Stimulated activated naive B cell treated with anti-CD40 and anti-IgM and Interleukin-4, amounts not matched to agents 10 μg/mL and 1 μg/mL and 100 μg/mL, for 72 hours (primary cell): Measurements from ENCODE around the gene ZCCHC4.
"Not testable (repeated sequence)": the region's sequence is repeated elsewhere in the genome, so short reads cannot be mapped to it uniquely, and the experiment has no call there.

Experiments used
- ATAC-seq, 2 donors: fragments of 150-1000 bp; cut with Tn5 transposase; replicated peaks; 2 replicates each; pipeline ENCODE4 v1.10.0; 2021; ENCODE audit warnings: moderate library complexity in 1 of 2
- DNase-seq: peaks from one replicate; pipeline ENCODE4 v3.0.0; 2021
- H3K27ac Mint-ChIP-seq: one replicate; pipeline ENCODE4 v1.8.0; 2022; ENCODE audit warnings: mild to moderate bottlenecking, mixed read lengths
- H3K27me3 Mint-ChIP-seq, 2 donors: one replicate each; pipeline ENCODE4 v1.8.0; 2022; ENCODE audit warnings: mixed read lengths in 2 of 2
- H3K36me3 Mint-ChIP-seq, 2 donors: one replicate each; pipeline ENCODE4 v1.8.0; 2022; ENCODE audit warnings: mixed read lengths in 2 of 2, mild to moderate bottlenecking in 1 of 2
- H3K4me1 Mint-ChIP-seq, 2 donors: one replicate each; pipeline ENCODE4 v1.8.0; 2022; ENCODE audit warnings: mixed read lengths in 2 of 2, mild to moderate bottlenecking in 1 of 2
- H3K4me3 Mint-ChIP-seq, 2 donors: one replicate each; pipeline ENCODE4 v1.8.0; 2022; ENCODE audit warnings: mild to moderate bottlenecking in 2 of 2, mixed read lengths in 2 of 2, moderate library complexity in 1 of 2
- H3K9me3 Mint-ChIP-seq, 2 donors: one replicate each; pipeline ENCODE4 v1.8.0; 2022; ENCODE audit warnings: mixed read lengths in 2 of 2, mild to moderate bottlenecking in 1 of 2

Gene ZCCHC4

DNA sequence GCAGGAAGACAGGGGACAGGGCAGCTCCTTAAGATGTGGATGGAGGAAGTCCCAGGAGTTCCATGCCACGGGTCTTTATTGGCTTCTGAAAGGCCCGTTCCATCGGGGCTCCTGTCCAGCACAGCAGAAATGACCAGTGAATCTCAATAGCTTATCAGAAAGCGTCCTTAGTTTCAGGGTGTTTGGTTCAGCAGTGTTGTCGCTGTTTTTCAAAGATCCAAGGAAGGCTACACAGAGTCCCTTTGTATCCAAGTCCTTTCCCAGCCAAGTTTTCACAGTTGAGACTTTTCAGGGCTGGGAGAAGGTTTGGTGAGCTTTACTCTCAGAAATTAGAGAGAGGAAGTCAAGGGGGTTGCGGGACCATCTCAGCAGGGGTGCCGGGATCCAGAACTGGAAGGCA, 5.0 kb upstream of the ZCCHC4 start:
- no peak overlapping the region for H3K4me3 Mint-ChIP-seq
- peaks cover 0 to 5% of the 10 kb centered on the region in 2 donors for H3K9me3 Mint-ChIP-seq
- peaks cover 0 to under 1% of the 10 kb centered on the region in 2 donors for H3K36me3 Mint-ChIP-seq
- DNase-seq: no peak
- H3K27me3 Mint-ChIP-seq: peaks cover 0 to 6% of the 10 kb centered on the region in 2 donors
- peaks cover 11 to 33% of the 10 kb centered on the region in 2 donors for H3K4me1 Mint-ChIP-seq
- H3K27ac Mint-ChIP-seq: no peak overlapping the region
- ATAC-seq: no peak

DNA sequence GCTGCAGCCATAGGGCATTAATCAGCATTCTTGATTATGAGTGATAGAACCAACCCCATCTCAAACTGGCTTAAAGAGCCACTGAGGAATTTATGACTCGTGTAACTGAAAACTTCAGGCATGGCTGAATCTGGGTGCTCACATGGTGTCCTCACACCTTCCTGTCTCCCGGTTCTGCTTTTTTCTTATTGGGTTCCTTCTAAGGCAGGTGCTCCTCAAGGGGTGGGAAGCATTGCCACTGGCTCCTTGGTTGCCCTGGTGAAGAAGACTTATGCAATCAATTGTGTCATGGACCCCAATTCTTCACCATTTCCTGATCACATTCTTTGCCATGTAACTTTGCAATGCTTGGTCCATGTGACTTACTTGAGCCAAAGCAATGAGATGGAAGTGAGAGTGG, 4.3 kb upstream of the ZCCHC4 start:
- Mint-ChIP-seq H3K36me3 (peaks cover 0 to 3% of the 10 kb centered on the region in 2 donors), H3K4me3 (no peak overlapping the region), H3K9me3 (peaks cover 0 to 5% of the 10 kb centered on the region in 2 donors), H3K27ac (no peak overlapping the region), H3K4me1 (peaks cover 13 to 35% of the 10 kb centered on the region in 2 donors), H3K27me3 (peaks cover 0 to 3% of the 10 kb centered on the region in 2 donors)
- DNase-seq: no peak
- peak in 1 of 2 donors; percentile 17 for ATAC-seq

DNA sequence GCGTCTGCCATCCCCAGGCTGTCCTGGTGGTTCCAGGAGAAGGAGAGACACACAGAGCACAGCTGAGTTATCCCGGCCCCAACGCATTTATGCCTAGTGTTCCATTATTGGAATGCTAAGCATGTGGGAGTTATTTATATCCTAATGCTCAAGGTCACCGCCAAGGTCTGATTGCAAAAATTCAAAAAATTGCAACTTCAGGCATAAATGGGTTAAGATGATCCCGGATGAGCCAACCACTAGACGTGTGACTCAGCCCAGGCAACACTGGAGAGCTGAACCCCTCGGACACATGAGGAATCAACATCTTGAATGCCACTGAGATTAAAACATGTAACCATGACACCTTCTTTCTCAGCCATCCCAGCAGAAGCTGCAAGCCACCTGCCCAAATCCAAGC, 3.8 kb upstream of the ZCCHC4 start:
- H3K27ac Mint-ChIP-seq: no peak overlapping the region
- H3K4me3 Mint-ChIP-seq: no peak overlapping the region
- peaks cover 0 to 3% of the 10 kb centered on the region in 2 donors for H3K36me3 Mint-ChIP-seq
- ATAC-seq (no peak), DNase-seq (no peak)
- no peaks in the 10 kb centered on the region for H3K27me3 Mint-ChIP-seq
- peaks cover 15 to 40% of the 10 kb centered on the region in 2 donors for H3K4me1 Mint-ChIP-seq
- H3K9me3 Mint-ChIP-seq: peaks cover 0 to 5% of the 10 kb centered on the region in 2 donors

DNA sequence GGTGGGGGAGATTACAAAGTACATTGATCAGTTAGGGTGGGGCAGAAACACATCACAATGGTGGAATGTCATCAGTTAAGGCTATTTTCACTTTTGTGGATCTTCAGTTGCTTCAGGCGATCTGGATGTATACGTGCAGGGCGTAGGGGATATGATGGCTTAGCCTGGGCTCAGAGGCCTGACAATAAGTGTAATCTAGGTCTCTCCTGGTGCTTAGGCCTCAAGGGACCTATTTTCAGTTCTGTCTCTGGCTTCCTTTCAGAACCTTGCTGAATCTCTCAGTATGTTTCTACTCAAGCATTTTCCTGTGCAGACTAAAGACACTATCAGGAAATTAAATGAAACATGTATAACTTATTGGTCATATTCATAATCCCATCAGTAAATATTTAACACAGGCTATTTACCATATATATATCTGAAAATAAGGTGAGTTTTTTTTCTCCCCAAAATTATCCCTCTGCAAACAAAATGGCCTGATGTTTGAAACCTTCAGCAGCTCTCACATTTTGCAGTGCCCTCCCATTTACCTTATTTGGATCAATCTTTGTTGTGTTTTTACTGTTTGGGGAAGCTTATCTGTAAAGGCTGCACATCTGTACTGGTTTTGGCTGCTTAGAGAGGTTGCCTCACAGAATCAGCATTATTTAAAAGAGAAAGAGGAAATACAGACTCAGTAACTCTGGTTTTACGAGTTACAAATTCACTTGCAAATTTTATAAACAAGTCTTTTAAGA, 2.3 kb upstream of the ZCCHC4 start:
- ATAC-seq (peak; percentile 30 to 33), DNase-seq (no peak)
- no peaks in the 10 kb centered on the region for H3K27me3 Mint-ChIP-seq
- H3K4me3 Mint-ChIP-seq: peak overlapping the region; percentile 46 to 68
- H3K27ac Mint-ChIP-seq: peak overlapping the region; percentile 92
- H3K4me1 Mint-ChIP-seq: peaks cover 15 to 41% of the 10 kb centered on the region in 2 donors
- H3K36me3 Mint-ChIP-seq: peaks cover 0 to 6% of the 10 kb centered on the region in 2 donors
- peaks cover 0 to 5% of the 10 kb centered on the region in 2 donors for H3K9me3 Mint-ChIP-seq

DNA sequence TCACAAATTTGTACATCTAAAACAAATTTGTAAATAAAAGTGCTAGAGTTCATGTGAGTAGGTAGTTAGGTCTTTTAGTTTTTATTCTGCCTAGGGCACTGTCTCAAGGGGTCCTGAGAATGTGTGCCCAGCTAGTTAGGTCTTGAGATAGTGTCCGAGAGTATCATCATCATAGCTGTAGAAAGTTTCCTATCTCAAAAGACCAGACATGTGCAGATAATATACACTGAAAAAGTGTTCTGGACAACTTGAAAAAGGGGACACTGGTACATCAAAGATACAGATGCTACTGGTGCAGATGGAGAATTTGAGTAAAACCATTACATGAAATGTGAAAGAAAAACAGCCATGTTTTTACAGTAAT, 1.8 kb upstream of the ZCCHC4 start:
- DNase-seq (no peak), ATAC-seq (no peak)
- H3K9me3 Mint-ChIP-seq: peaks cover 0 to 5% of the 10 kb centered on the region in 2 donors
- H3K27ac Mint-ChIP-seq: peak overlapping the region; percentile 92
- peaks cover 17 to 41% of the 10 kb centered on the region in 2 donors for H3K4me1 Mint-ChIP-seq
- H3K36me3 Mint-ChIP-seq: peaks cover 2 to 11% of the 10 kb centered on the region in 2 donors
- peak overlapping the region; percentile 46 to 68 for H3K4me3 Mint-ChIP-seq
- H3K27me3 Mint-ChIP-seq: no peaks in the 10 kb centered on the region

DNA sequence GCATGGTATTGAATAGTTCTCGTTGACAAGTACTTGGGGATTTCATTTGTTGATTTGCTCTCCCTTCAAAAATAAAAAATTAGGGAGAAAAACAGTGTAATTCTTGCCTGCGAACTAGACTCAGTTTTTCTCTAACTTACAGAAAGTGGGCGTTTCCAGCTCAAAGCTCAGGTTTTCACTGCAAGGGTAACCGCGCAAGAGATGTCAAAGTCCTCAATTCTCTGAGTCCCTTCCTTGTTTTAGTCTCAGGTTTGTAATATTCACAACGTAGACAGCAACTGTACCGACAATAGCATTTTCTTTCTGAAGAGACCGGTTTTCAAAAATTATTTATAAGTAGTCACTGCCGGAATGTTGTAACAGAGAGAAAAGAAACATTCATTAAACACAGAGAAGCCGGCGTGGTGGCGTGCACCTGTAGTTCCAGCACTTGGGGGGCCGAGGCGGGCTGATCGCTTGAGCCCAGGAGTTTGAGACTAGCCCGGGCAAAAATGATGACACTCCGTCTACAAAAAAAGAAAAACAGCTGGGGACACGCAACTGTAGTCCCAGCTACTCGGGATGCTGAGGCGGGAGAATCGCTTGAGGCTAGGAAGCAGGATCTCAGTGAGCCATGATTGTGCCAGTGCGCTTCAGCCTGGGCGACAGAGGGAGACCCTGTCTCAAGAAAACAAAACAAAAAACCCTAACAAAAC, 774 bp downstream of the ZCCHC4 start:
- DNase-seq (no peak), ATAC-seq (no peak)
- no peaks in the 10 kb centered on the region for H3K27me3 Mint-ChIP-seq
- H3K4me1 Mint-ChIP-seq: peaks cover 15 to 42% of the 10 kb centered on the region in 2 donors
- H3K4me3 Mint-ChIP-seq: peak overlapping the region; percentile 91 to 100
- H3K9me3 Mint-ChIP-seq: peaks cover 0 to 3% of the 10 kb centered on the region in 2 donors
- H3K36me3 Mint-ChIP-seq: peaks cover 12 to 28% of the 10 kb centered on the region in 2 donors
- peak overlapping the region; percentile 99 for H3K27ac Mint-ChIP-seq

DNA sequence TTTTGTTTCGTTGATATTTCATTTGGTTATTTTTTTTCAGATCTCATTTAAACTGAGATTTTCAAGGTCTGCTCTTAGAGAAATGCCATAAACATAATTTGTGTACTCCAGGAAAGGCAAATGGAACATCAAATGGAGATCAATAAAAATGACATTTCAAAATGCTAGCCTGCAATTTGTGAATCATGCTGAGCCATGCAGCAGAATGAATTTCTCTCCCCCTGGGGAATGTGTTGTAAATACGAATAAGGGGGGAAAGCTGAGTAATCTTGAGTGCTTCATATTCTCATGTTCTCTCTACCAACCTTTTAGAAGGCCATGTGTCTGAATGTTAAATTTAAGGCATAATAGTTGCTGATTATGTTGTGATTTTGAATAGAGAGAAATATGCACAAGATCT, 7.8 kb downstream of the ZCCHC4 start:
- H3K4me3 Mint-ChIP-seq: no peak overlapping the region
- H3K9me3 Mint-ChIP-seq: no peaks in the 10 kb centered on the region
- H3K36me3 Mint-ChIP-seq: peaks cover 21 to 35% of the 10 kb centered on the region in 2 donors
- no peaks in the 10 kb centered on the region for H3K27me3 Mint-ChIP-seq
- DNase-seq (no peak), ATAC-seq (no peak)
- H3K4me1 Mint-ChIP-seq: peaks cover 9 to 21% of the 10 kb centered on the region in 2 donors
- H3K27ac Mint-ChIP-seq: no peak overlapping the region

DNA sequence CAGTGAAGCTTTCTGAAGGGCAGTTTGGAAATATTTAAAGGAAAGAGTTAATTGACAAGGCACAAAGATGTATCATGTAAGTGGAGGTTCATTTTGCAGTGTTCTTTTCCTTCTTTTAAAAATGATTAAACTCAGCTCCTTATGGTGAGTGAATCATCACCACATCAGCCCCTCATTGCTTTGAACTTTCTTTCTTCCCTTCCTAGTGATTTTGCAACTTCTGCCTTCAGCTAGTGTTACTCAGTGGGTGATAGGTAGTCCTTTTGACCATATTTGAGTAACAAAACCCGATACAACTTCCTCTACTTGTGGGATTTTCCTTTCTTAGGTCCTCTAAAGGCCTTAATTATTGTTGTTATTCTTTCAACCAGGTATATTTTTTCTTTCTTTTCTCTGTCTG, 8.2 kb downstream of the ZCCHC4 start:
- H3K4me1 Mint-ChIP-seq: peaks cover 8 to 21% of the 10 kb centered on the region in 2 donors
- H3K27me3 Mint-ChIP-seq: no peaks in the 10 kb centered on the region
- ATAC-seq (peak; percentile 52 to 63), DNase-seq (no peak)
- no peak overlapping the region for H3K4me3 Mint-ChIP-seq
- H3K9me3 Mint-ChIP-seq: no peaks in the 10 kb centered on the region
- peaks cover 21 to 33% of the 10 kb centered on the region in 2 donors for H3K36me3 Mint-ChIP-seq
- H3K27ac Mint-ChIP-seq: no peak overlapping the region

DNA sequence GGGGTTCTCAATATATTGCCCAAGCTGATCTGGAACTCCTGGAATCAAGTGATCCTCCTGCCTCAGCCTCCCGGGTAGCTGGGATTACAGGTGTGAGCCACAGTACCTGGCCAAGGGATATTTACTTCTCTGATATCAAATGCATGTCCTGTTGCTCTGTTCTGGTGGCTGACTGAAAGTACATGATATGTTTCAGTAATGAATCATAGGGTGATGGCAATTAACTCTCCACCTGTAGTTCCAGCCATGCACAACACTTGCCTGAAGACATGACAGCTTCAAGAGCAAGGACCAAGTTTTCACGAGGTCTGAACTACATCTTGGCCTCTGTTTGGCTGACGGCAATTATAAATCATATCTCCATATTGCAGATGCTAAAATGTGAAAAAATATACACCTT, 9.1 kb downstream of the ZCCHC4 start:
- H3K4me3 Mint-ChIP-seq: no peak overlapping the region
- peaks cover 19 to 32% of the 10 kb centered on the region in 2 donors for H3K36me3 Mint-ChIP-seq
- H3K27ac Mint-ChIP-seq: no peak overlapping the region
- no peaks in the 10 kb centered on the region for H3K27me3 Mint-ChIP-seq
- ATAC-seq (no peak), DNase-seq (no peak)
- H3K9me3 Mint-ChIP-seq: no peaks in the 10 kb centered on the region
- H3K4me1 Mint-ChIP-seq: peaks cover 8 to 23% of the 10 kb centered on the region in 2 donors

DNA sequence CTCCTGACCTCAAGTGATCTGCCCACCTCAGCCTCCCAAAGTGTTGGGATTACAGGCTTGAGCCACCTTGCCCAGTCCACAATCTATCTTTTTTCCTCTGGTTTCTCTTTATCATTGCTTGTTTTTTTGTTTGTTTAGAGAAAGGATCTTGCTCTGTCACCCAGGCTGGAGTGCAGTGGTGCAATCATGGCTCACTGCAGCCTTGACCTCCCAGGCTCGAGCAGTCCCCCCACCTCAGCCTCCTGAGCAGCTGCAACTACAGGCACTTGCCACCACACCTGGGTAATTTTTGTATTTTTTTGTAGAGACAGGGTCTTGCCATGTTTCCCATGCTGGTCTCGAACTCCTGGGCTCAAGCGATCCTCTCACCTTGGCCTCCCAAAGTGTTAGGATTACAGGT, 15.9 kb downstream of the ZCCHC4 start:
- not testable (repeated sequence) for H3K9me3 Mint-ChIP-seq, ATAC-seq, H3K27me3 Mint-ChIP-seq, H3K27ac Mint-ChIP-seq, H3K4me3 Mint-ChIP-seq, DNase-seq
- H3K36me3 Mint-ChIP-seq: peaks cover 8 to 36% of the 10 kb centered on the region in 2 donors
- H3K4me1 Mint-ChIP-seq: peaks cover 10 to 22% of the 10 kb centered on the region in 2 donors

DNA sequence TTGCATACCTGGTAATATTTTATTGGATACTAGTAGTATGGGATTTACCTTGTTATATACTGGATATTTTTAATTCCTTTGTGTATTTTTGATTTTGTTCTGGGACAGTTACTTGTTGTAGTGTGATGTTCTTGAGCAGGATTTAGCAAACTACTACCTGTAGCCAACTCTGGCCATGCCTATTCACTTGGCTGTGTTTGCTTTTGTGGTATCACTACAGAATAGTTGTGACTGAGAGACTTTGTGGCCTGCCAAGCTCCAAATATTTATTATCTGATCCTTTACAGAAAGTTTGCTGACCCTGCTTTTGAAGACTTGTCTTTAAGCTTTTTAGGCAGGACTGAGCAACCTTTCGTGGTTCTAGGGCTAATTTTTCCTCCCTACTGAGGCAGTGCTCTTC, 17.8 kb downstream of the ZCCHC4 start:
- DNase-seq (no peak), ATAC-seq (no peak)
- no peak overlapping the region for H3K27ac Mint-ChIP-seq
- peaks cover 10 to 22% of the 10 kb centered on the region in 2 donors for H3K4me1 Mint-ChIP-seq
- H3K4me3 Mint-ChIP-seq: no peak overlapping the region
- H3K27me3 Mint-ChIP-seq: no peaks in the 10 kb centered on the region
- H3K36me3 Mint-ChIP-seq: peaks cover 10 to 36% of the 10 kb centered on the region in 2 donors
- no peaks in the 10 kb centered on the region for H3K9me3 Mint-ChIP-seq

DNA sequence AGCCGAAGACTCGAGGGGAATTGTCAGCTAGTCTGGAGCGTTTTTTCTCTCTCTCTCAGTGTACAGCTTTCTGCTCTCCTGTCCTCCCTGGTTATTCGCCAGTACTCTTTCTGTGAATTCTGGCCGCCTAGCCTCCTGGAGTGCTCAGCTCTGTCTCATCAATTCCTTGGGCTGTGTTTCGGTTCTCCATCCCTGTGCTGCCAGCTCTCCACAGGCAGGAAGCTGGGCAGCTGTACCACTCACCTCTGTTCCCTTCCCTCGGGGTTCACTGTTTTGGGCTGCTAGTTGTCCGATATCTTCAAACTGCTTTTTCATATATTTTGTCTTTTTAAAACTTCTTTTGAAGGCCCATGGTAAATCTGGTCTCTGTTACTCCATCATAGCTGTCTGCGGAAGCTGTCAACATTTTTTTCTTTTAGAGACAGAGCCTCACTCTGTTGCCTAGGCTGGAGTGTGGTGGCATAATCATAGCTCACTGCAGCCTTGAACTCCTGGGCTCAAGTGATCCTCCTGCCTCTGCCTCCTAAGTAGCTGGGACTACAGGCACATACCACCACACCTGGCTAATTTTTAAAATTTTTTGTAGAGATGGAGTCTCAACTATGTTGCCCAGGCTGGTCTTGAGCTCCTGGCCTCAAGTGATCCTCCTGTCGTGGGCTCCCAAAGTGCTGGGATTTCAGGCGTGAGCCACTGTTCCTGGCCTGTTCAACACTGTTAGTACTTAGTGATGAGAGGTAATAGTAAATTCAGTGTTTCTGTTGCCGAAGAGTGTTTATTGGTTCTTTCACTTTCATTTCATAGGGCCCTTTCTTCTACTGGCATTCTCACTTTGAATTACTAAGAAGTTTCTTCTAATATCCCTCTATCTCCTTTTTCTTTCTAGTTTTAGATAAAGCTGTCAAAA, 18.6 kb downstream of the ZCCHC4 start:
- H3K27me3 Mint-ChIP-seq: no peaks in the 10 kb centered on the region
- H3K27ac Mint-ChIP-seq: peak overlapping the region; percentile 88
- H3K9me3 Mint-ChIP-seq: no peaks in the 10 kb centered on the region
- peak overlapping the region; percentile 67 to 77 for H3K4me3 Mint-ChIP-seq
- DNase-seq (no peak), ATAC-seq (peak; percentile 33 to 45)
- peaks cover 10 to 19% of the 10 kb centered on the region in 2 donors for H3K4me1 Mint-ChIP-seq
- H3K36me3 Mint-ChIP-seq: peaks cover 7 to 31% of the 10 kb centered on the region in 2 donors

DNA sequence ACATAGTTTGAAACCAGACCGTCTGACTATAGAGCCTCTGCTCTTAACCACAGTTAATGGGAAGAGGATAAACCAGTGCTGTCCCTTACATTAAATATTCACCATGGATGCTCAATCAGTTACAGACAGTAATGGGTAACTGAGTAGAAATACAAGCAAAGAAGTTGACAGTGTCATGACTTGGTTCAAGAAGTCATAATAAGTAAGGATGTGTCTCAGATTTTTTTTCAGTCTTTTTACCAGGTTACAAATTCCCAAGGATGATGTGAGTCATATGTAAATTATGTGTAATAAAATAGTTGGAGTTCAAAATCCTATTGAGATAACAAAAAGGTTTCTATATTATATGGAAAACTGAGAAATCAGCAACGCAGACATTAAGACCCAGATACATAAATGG, 31.1 kb downstream of the ZCCHC4 start:
- Mint-ChIP-seq H3K27me3 (no peaks in the 10 kb centered on the region), H3K4me1 (peaks cover 4 to 13% of the 10 kb centered on the region in 2 donors), H3K36me3 (peaks cover 4 to 31% of the 10 kb centered on the region in 2 donors), H3K27ac (no peak overlapping the region), H3K4me3 (no peak overlapping the region), H3K9me3 (no peaks in the 10 kb centered on the region)
- no peak for ATAC-seq
- DNase-seq: no peak

DNA sequence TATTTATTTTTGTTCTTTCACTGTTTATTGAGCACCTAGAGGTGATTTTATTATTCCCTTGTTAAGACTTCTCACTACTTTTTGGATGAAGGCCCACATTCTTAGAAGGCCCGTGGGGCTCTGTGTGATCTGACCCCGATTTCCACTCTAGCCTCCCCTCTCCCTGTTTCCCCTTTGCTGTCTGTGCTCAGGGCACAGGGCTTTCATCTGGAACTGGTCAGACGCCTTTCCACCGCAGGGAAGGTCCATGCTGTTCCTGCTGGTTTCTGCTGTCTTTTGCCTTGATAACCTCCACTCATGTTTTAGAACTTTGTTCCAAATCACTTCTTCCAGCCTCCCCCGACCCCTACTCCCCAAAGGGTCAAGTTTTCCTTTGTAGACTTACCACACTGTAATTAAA, 33.2 kb downstream of the ZCCHC4 start:
- peaks cover 4 to 13% of the 10 kb centered on the region in 2 donors for H3K4me1 Mint-ChIP-seq
- ATAC-seq (no peak), DNase-seq (no peak)
- peaks cover 1 to 22% of the 10 kb centered on the region in 2 donors for H3K36me3 Mint-ChIP-seq
- H3K27me3 Mint-ChIP-seq: no peaks in the 10 kb centered on the region
- H3K9me3 Mint-ChIP-seq: no peaks in the 10 kb centered on the region
- no peak overlapping the region for H3K4me3 Mint-ChIP-seq
- no peak overlapping the region for H3K27ac Mint-ChIP-seq
